ENCODE data around the gene SCOC. TPM values are rescaled to one million over a fixed set of nuclear protein-coding genes. Genes with fewer than 3 reads are reported as not detected.

The SCOC gene
- total RNA-seq, 4 donors from 2014 or later: 28.6 to 40.5 (median 37.9) TPM

- ATAC-seq (ENCODE audit: low FRiP score): peak; percentile 70
- peak in 1 of 3 donors; percentile 63 for TF ChIP-seq CTCF (IDR thresholded peaks at IDR 0.05)
- DNase-seq (ENCODE audit: low spot score): peak; percentile 61
These were observed 13.7 kb upstream of the SCOC start for GRCh38 chr4:140359562-140360427.

GRCh38 chr4:140361099-140361498, 12.3 kb upstream of the SCOC start:
- TF ChIP-seq CTCF (IDR thresholded peaks at IDR 0.05): no peak
- ATAC-seq (ENCODE audit: low FRiP score) (no peak), DNase-seq (ENCODE audit: low spot score) (no peak)

GRCh38 chr4:140363051-140363450, 10.4 kb upstream of the SCOC start:
- TF ChIP-seq CTCF (IDR thresholded peaks at IDR 0.05): no peak
- ATAC-seq (ENCODE audit: low FRiP score): no peak

DNA sequence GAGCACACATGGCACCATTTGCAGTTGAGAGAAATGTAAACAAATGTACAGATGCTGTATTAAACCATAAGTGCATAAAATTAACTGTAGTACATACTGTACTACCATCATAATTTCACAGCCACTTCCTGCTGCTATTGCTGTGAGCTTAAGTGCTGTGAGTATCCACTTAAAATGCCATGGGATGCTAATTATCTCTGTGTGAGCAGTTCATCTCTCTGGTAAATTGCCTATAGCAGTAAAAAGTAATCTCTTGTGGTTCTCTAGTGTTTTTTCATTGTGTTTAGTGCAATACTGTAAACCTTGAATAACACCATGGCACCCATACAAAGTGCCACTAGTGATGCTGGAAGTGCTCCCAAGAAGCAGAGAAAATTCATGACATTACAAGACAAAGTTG, 9.9 kb upstream of the SCOC start:
- no peak for TF ChIP-seq CTCF (IDR thresholded peaks at IDR 0.05)
- DNase-seq (ENCODE audit: low spot score) (no peak), ATAC-seq (ENCODE audit: low FRiP score) (no peak)

More at GRCh38 chr4:140363051-140363450, 10.4 kb upstream of the SCOC start:
- no peak for DNase-seq (ENCODE audit: low spot score)

GRCh38 chr4:140367738-140368137, 5.7 kb upstream of the SCOC start:
- no peak for DNase-seq (ENCODE audit: low spot score)
- ATAC-seq (ENCODE audit: low FRiP score): no peak
- TF ChIP-seq CTCF (IDR thresholded peaks at IDR 0.05): no peak

DNA sequence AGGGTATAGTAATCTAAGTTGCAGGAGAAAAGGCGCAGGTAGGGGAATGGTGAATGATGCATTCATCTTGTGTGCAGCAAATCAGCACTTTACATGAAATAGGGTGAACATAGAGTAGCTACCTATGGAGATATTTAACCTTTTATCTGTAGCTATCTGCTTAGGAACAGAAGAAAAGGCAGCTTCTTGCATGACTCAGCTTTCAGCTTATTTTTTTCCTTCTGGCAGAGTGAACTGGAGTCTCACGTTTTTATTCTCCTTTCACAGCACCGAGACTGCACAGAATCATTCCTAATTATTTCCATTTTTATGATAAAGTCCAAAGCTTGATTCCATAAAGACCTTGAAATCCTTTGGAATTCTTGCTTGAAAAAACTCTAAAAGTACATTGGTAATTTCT, 4.8 kb upstream of the SCOC start:
- TF ChIP-seq CTCF (IDR thresholded peaks at IDR 0.05): no peak
- ATAC-seq (ENCODE audit: low FRiP score): no peak
- DNase-seq (ENCODE audit: low spot score): no peak

- no peak for TF ChIP-seq CTCF (IDR thresholded peaks at IDR 0.05)
- ATAC-seq (ENCODE audit: low FRiP score) (peak; percentile 7), DNase-seq (ENCODE audit: low spot score) (no peak)
These were observed 607 bp upstream of the SCOC start for GRCh38 chr4:140372751-140373327.

Measured in omental fat pad (tissue), 4 donors.